ENCODE measurements around the gene C2orf72.
"Not testable (repeated sequence)": the region's sequence is repeated elsewhere in the genome, so short reads cannot be mapped to it uniquely, and the experiment has no call there.

Gene C2orf72

DNA sequence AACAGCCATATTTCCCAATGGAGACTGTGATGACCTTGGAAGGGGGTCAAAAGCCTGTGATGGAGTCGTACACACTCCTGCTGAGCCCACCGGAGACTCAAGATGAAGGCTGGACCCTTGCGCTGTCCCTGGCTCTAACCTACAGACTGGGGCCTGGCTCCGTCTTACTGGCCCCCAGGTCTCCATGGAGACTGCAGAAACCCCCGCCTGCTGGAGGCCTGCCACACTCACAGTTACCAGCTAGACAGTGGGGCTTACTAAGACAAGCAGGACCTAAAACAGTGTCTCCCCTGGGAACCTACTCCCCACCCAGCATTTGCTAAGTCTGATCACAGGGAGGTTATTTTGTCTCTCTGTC lies 9.6 kb downstream of the C2orf72 start:
- no peak for DNase-seq (ENCODE audit: low spot score)

DNA sequence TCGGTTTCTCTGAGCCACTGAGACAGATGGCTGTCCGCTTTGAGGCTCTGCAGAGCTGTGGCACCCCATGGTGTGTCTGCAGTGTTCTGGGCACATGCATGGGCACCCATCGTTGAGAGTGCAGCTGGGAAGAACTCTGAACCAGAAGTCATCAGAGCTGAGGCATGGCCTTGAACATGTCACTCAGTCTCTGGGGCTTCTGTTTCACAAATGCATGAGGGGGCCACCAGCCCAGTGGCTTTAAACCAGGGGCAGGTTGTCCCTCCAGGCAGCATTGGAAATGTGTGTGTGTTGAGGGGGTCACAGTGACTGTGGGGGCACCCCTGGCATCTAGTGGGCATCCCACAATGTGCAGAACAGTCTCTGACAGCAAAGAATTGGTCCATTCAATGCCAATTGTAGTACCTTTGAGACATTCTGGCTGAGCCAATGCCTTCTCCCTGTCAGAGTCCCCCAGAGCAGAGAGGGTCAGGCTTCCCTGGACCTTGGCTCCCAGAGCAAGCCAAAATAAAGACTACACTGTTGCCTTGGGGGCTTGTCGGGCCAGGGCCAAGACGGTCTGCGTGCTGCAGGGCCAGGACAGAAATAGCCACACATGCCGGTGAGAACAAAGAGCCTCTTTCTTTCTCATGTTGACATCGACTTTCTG lies 10.1 kb downstream of the C2orf72 start:
- no peak for DNase-seq (ENCODE audit: low spot score)

DNA sequence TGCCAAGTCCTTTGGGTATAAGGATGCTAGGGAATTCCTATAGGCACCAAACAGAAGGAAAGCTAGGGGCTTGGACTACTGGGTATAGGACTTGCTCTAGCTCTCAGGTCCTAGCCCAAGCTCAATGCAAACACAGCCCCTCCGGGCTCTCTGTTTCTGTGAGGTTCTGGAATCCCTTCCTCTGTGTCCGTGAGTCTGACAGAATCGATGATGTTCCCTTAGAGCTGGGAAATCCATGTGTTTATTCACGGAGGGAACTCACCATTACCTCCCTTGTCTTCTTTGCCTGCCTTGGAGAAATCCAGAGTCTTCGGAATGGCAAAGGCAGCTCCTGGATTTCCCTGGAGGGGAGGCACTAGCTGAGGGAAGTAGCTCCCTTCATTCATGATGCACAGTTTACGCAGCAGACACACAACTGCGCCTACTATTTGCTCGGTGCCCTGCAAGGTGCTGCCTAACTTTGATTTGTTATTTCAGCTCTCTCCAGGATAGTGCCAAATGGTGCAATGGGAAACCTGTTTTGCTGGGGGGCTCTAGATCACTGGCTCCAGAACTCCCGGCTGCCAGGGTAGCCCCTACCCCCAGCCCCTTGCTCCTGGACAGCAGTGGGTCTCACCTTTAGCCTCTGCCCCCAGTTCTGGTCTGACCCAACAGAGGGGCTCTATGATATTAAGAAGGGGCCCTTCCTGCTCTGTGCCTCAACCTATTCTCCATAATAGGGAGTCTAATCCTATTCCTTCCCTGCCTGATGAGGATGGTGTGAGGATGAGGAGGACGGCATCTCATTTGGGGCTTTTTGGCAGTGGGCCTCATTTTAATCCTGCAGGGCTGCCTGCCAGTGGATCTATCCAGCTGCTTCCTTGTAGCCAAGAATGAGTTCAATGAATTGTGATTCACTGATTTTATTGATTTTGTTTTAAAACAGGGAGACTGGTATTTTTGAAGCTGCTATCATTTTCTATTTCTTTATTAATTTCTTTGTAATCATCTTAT lies 10.9 kb downstream of the C2orf72 start:
- DNase-seq (ENCODE audit: low spot score): no peak

DNA sequence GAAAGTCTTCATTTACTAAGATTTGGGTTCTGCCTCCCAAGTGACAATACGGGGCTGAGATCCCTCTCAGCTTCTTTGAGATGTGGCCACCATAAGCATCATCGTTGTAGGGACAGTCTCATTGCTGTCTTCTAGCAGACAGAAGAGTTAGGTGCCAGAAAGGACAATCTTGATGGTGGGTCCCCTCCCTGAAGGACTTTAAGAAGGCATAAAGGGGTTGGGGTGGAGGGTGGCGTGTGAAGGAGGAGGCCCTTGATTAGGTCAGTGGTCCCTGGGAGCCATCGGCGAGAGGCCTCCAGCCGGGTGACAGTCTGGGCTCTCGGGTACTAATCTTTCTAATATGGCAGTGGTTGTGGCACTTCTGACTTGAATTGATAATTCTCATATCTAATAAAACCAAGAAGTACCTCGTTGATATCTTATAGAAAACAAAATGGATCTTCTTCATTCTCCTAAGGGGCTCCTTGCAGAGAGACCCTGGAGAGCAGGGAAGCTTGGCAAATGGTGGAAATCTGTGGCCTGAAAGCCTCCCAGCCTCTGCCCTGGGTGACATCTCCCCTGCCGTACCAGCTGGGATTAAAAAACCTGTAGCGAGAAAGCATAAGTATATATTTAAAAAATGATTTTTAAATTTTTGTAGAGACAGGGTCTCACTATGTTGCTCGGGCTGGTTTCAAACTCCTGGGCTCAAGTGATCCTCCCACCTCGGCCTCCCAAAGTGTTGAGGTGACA lies 12.1 kb downstream of the C2orf72 start:
- no peak for DNase-seq (ENCODE audit: low spot score)

DNA sequence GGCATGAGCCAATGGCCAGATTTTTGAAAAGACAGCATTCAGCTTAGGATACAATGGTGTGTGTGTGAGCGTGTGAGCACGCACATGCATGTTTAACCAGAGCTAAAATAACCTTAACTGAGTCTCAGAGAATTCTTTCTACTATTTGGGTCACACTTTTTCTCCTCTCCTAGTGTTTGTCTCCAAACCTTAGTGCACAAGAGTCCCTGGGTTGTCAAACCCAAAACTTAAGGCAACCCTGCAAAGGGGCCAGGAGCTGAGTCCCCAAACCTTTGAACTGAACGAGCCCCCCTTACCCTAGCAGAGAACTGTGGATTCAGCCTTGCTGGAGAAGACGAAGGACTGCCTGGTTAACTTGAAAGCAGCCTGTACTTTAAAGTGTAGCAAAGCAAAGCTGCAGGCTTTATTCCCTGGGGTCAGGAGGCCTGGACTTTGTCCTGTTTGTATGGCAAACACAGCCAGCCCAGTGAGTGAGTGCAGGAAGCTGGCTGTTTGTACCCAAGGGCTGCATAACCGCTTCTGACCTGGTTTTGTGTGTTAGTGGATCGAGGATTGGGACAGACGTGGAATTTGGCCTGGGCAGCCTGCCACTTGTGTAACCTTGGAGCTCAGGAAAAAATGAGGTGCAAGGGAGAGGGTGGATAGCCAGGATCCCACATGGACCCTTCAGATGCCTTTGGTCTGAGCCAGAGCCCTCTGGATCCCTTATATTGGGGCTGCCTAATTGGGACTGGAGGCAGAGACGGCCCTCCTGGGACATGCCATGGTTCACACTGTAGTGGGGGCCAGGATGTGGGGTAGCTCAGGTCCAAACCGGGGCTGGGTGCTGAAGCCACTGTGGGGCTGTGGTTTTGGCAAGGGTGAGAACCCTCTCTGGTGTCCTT lies 12.9 kb downstream of the C2orf72 start:
- no peak for DNase-seq (ENCODE audit: low spot score)

DNA sequence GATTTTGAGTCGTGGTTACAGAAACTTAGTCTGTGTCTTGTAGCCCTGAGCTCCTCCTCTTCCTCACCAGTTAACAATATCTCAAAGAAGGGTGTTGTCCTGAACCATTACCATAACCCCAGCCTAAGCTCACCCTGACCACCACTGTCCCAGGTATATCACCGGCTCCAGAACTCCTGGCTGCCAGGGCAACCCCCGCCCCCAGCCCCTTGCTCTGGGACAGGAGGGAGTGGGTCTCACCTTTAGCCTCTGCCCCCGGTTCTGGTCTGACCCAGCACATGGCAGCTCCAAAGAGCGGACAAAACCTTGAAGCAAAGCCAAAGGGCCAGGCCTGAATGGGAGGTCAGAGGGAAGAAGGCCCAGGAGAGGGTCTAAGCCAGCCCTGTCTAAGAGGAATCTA lies 13.8 kb downstream of the C2orf72 start:
- DNase-seq (ENCODE audit: low spot score): no peak

DNA sequence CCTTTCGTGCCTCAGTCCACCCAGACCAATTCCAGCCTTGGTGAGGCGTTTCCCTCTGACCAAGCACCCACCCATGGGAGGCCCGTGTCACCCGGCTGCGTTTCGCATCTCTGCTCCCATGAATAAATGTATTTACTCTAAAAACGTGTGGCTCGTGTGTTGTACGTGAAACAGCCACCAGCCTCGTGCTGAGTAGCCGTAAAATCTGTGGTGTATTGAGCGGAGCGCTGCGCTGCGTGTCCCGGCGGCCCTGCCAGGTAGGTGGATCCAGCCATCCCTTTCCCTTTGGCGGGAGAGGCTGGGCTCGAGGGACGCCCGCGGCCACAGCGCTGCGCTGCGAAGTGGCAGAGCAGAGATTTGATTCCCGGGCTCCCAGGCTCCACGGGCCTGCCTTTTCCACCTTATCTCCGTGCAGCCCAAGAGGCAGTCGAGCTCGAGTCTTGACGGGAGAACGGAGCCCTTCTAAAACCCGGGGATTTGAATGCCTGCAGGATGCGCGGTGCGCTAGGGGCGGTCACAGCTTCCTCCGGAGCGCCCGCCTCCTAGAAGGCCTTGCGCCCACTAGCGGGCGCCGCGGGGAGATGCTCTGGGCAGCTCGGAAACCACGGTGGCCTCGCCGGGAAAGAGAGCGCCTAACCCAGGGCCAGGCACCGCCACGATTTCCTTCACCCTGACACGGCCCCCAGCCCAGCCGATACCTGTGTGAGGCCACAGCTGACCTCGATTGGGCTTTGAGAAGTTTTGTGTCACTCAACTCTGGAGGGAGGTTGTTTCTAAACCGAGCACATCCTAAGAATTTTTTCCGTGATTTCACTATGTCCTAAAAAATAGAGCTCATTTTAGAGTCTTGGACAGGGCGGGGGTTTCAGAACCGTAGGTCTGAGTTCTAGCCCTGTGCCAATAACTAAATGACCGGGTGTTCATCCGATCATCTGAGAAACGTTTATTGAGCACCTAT lies 15.4 kb downstream of the C2orf72 start:
- DNase-seq (ENCODE audit: low spot score): peak; percentile 88

DNA sequence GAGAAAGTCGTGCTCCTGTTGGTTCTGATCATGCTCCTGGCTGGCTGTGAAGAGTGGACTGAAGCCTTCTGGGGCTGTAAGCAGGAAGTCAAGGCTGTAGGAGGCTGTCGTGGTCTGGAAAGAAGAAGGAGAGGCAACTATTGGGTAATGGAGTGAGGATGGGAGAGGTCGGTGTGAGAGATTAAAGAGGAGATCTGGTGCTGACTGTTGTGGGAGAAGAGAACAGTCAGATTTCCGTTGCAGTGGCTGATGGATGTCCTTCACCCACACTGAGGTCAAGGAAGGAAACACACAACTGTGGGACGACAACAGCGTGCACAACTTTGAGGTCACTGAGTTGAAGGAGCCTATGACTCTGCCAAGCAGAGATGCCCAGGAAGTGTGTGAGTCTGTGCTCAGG lies 16.5 kb downstream of the C2orf72 start:
- no peak for DNase-seq (ENCODE audit: low spot score)

DNA sequence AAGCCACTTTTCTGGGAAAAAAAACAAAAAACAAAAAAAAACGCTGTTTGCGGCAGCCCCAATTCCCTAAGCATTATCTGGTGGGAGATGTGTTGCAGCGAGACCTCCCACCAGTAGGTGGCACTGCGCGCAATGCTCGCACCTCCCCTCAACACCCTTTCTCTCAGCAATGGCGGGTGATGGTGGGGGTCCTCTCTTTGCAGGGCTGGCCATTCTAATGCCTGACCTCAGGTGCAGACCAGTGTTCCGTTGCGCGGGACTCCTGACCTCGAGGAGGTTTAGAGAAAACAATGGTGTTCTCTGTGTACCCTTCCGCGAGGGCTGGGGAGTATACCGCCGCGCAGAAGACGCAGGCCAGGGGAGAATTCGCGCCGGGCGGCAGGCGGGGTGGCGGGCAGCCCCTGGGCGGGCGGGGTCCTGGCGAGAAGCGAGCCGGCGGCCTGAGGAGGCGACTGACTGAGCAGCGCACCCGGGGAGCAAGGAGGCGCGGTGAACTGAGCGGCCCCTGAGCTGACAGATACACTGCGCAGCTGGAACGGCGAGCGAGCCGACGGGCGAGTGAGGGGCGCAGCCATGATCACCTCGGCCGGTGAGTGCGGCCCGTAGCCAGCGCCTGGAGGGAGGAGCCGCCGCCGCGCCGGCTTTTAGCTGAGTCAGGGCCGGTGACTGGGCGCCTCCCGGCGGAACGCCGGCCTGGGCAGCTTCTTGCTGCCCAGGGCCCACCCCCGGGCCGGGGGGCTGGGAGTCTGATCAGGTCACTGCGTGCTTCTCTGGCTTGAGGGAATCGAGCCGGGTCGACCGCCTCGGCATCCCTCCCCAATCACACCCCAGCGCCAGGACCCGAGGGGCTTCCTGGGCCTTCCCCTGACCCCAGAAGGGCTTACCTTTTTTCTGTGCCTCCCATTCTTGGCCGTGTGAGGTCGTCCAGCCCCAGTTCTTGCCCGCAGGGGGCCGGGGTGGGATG lies 19.4 kb downstream of the C2orf72 start, which contains the start of gene PSMD1:
TSS of gene PSMD1 (plus strand) at position 415 of the 964 bp plus-strand sequence. CDS start at position 574, 159 bp downstream.
- peak; percentile 92 for DNase-seq (ENCODE audit: low spot score)

DNA sequence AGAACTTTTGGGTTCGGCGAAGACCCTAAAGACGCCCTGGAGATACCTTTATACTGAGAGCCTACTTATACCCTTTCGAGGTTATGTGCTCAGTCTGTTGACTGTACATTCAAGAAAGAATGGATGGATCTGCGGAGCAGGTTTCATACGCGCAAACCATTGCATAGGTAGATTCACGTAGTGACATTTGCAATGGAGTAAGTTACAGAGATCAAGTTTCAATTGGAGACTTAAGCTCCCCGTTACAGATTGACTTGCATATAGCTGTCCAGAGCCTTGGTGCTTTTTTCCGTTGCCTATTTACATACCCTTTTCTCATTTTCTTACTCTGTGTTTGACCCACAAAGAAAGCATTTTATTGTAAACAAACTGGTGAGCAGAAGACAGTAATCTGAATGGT lies 20.3 kb downstream of the C2orf72 start:
- no peak for DNase-seq (ENCODE audit: low spot score)

DNA sequence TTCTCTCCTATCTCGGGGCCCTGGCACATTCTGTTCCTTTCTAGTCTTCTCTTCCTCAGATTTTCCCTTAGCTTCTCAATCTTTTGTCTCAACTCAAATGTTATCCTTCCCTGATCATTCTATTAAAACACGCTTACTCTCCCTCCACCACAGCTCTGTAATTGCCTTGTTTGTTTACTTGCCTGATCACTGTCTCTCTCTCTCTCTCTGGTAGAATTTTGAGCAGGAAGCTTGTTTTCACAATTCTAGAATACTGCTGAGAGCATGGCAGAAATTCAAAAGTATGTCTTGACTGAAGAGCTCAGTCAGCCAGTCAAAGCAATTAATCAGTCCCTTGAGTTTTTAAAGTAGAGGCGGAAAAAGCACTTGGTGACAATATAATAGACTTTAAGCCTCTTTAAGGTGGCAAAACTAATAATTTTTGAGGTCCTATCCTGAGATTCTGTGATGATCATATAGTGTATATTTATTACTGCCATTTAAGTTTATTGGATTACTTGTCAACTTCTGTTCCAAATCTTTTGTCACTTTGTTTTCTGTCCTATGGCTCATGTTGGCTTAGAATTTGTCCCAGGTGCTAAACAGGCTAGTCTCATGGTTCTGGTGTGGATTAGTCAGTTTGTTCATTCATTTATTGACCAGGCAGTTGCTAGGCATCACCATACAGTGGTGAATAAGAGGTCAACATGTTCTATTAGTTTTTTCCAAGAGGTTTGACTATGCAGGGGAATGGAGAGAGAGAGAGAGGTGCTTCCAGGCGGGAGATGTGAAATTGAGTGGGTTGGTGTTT lies 21.6 kb downstream of the C2orf72 start:
- no peak for DNase-seq (ENCODE audit: low spot score)

DNA sequence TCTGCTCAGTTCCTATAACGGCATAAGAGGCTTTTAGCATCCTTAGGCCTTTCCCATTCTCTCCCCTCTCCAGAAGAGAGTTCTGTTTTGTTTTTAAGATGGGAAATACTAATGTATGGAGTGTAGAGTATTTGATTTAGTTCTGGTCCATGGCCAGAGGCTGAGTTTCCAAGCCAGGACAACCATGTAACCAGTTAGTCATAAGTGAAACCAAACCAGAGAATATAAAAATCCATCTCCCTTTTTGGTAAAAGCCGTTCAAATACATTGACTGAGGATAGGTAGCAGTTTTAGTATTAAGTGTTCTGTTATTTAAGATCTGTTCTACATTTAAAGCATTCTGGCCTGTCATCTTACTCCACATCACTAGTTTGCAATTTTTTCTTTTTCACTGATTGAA lies 22.4 kb downstream of the C2orf72 start:
- DNase-seq (ENCODE audit: low spot score): no peak

DNA sequence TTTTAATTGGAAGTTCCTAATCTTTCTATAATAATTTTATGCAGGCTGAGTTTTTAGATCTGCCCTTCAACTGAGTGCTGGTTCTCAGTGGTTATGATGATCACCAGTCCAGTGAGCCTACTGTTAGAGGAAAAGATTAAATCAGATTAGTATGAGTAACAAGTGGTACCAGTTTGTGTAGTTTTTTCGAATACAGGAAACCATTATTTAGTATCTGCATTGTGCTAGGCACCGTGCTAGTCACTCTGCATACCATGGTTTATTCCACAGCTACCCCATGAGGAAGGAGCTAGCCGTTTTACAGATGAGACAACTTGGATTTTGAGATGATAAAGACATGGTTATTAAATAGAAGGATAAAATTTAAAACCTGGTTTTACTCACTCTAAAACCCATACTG lies 25.5 kb downstream of the C2orf72 start:
- no peak for DNase-seq (ENCODE audit: low spot score)

DNA sequence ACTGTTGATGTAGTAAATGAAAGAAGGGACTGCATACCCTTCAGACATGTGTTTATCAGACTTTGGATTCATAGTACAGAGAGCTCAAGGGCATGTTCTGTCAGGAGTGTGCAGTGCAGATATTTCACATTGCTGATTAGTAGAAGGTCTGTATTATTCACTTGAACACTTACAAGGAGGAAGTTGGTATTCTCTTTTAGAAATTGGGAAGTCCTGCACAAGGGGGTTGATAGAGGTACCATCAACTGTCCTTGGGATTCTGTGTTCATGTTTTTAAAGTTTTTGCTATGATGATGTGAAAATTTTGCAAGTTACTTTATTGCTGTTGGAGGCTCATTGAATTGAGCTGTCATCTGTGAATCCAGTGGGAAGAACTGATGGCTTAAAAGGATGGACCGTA lies 26.0 kb downstream of the C2orf72 start:
- no peak for DNase-seq (ENCODE audit: low spot score)

DNA sequence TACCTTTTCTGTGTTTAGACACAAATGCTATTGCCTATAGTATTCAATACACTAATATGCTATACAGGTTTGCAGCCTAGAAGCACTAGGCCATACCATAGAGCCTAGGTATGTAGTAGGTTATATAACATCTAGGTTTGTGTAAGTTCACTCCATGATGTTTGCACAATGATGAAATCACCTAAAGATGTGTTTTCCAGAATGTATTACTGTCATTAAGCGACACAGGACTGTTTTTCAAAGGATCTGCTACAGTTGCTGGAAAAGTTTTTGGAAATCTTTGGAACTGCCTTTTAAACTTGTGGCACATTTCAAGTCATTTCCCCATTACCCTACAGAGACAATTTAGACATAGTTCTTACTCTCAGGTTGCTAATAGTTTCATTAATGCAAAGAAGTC lies 28.6 kb downstream of the C2orf72 start:
- DNase-seq (ENCODE audit: low spot score): no peak

DNA sequence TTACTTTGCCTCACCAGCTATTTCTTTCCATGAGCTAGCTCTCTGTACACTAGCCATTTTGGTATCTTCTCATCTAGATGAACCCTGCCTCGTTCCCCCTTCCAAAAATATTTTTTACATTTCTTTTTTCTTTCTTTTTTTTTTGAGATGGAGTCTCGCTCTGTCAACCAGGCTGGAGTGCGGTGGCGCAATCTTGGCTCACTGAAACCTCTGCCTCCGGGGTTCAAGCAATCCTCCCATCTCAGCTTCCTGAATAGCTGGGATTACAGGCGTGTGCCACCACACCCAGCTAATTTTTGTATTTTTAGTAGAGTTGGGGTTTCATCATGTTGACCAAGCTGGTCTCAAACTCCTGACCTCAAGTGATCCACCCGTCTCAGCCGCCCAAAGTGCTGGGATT lies 30.2 kb downstream of the C2orf72 start:
- DNase-seq (ENCODE audit: low spot score): not testable (repeated sequence)

DNA sequence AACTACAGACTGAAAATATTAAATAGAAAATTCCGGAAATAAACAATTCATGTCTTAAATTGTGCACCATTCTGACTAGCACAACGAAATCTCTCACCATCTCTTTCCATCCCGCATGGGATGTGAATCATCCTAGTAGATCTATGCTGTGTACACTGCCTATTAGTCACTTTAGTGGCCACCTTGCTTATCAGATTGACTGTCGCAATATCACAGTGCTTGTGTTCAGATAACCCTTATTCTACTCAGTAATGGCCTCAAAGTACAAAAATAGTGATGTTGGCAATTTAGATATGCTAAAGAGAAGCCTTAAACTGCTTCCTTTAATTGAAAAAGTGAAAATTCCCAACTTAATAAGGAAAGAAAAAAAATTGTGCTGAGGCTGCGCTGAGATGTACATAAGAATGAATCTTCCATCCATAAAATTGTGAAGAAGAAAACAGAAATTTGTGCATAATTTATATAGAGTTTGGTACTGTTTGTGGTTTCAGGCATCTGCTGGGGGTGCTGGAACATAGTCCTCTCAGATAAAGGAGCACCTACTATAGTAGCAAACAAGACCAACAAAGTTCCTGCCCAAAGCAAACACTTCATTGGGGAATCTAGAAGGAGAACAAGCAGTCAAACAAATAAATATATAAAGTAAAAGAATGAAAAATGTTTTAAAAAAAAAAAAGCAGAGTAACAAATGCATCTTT lies 31.4 kb downstream of the C2orf72 start:
- no peak for DNase-seq (ENCODE audit: low spot score)

Measured in cerebellar cortex (tissue), 1 donor.